HEK293 (cell line): ENCODE data around the gene SAP30L.
A peak's percentile ranks its signal among the peaks of the same experiment; 100 is the strongest.

ENCODE experiments used
- BCL11B ChIP-seq: fragments of 450-650 bp; formaldehyde crosslinking; IDR thresholded peaks from 2 replicates; pipeline ENCODE4 v1.5.1; 2016; ENCODE audit warnings: low read depth, missing biosample characterization, missing genetic modification characterization
- IKZF3 ChIP-seq: fragments of 450-650 bp; IDR thresholded peaks from 2 replicates; pipeline ENCODE4 v1.5.0; 2018; ENCODE audit warnings: missing biosample characterization, mild to moderate bottlenecking, missing genetic modification characterization, moderate library complexity
- KLF8 ChIP-seq: fragments of 450-650 bp; formaldehyde crosslinking; IDR thresholded peaks from 2 replicates; pipeline ENCODE4 v1.5.1; 2016; ENCODE audit warnings: missing biosample characterization, missing genetic modification characterization
- MZF1 ChIP-seq: fragments of 450-650 bp; formaldehyde crosslinking; IDR thresholded peaks from 2 replicates; pipeline ENCODE4 v1.5.1; 2017; ENCODE audit warnings: missing biosample characterization, missing genetic modification characterization, borderline replicate concordance
- TRIM28 ChIP-seq: IDR thresholded peaks from 2 replicates; pipeline ENCODE4 v1.6.1; 2011; ENCODE audit warnings: low read length, control low read depth, borderline replicate concordance
- ZBTB11 ChIP-seq: fragments of 450-650 bp; formaldehyde crosslinking; conservative IDR thresholded peaks from 2 replicates; pipeline ENCODE4 v1.5.1; 2016; ENCODE audit warnings: low read depth, missing biosample characterization, missing genetic modification characterization
- ZBTB17 ChIP-seq: fragments of 450-650 bp; formaldehyde crosslinking; IDR thresholded peaks from 2 replicates; pipeline ENCODE4 v1.5.1; 2016; ENCODE audit warnings: missing biosample characterization, missing genetic modification characterization
- ZFHX2 ChIP-seq: fragments of 450-650 bp; formaldehyde crosslinking; conservative IDR thresholded peaks from 2 replicates; pipeline ENCODE4 v1.5.1; 2016; ENCODE audit warnings: missing biosample characterization, missing genetic modification characterization
- ZFP37 ChIP-seq: fragments of 450-650 bp; formaldehyde crosslinking; IDR thresholded peaks from 2 replicates; pipeline ENCODE4 v1.5.1; 2016; ENCODE audit warnings: missing biosample characterization, missing genetic modification characterization
- ZIC2 ChIP-seq: fragments of 450-650 bp; formaldehyde crosslinking; IDR thresholded peaks from 2 replicates; pipeline ENCODE4 v1.5.1; 2016; ENCODE audit warnings: missing biosample characterization, missing genetic modification characterization
- ZNF10 ChIP-seq: fragments of 450-650 bp; formaldehyde crosslinking; IDR thresholded peaks from 2 replicates; pipeline ENCODE4 v1.5.1; 2017; ENCODE audit warnings: missing biosample characterization, missing genetic modification characterization
- ZNF112 ChIP-seq: fragments of 450-650 bp; formaldehyde crosslinking; IDR thresholded peaks from 2 replicates; pipeline ENCODE4 v1.5.0; 2017; ENCODE audit warnings: missing biosample characterization, missing genetic modification characterization
- ZNF121 ChIP-seq: fragments of 450-650 bp; formaldehyde crosslinking; IDR thresholded peaks from 2 replicates; pipeline ENCODE4 v1.5.1; 2016; ENCODE audit warnings: missing biosample characterization, missing genetic modification characterization
- ZNF2 ChIP-seq: fragments of 450-650 bp; formaldehyde crosslinking; IDR thresholded peaks from 2 replicates; pipeline ENCODE4 v1.5.1; 2016; ENCODE audit warnings: missing biosample characterization, missing genetic modification characterization
- ZNF26 ChIP-seq: fragments of 450-650 bp; formaldehyde crosslinking; IDR thresholded peaks from 2 replicates; pipeline ENCODE4 v1.5.1; 2016; ENCODE audit warnings: missing biosample characterization, missing genetic modification characterization
- ZNF274 ChIP-seq, 2 experiments: fragments of 200-500 bp in 1 of 2; fragments of 450-650 bp in 1 of 2; sonication (Bioruptor generic) in 1 of 2; formaldehyde crosslinking in 1 of 2; IDR thresholded peaks; 2 replicates each; pipeline versions ENCODE4 v1.5.1 to v1.6.1; 2014 to 2016; ENCODE audit warnings: borderline replicate concordance in 1 of 2, inconsistent platforms in 1 of 2, low read length in 1 of 2, missing biosample characterization in 1 of 2, missing genetic modification characterization in 1 of 2
- ZNF280D ChIP-seq: fragments of 450-650 bp; formaldehyde crosslinking; IDR thresholded peaks from 2 replicates; pipeline ENCODE4 v1.5.1; 2016; ENCODE audit warnings: missing biosample characterization, missing genetic modification characterization
- ZNF335 ChIP-seq: fragments of 450-650 bp; formaldehyde crosslinking; conservative IDR thresholded peaks from 2 replicates; pipeline ENCODE4 v1.5.1; 2016; ENCODE audit warnings: missing biosample characterization, missing genetic modification characterization
- ZNF341 ChIP-seq: fragments of 450-650 bp; formaldehyde crosslinking; IDR thresholded peaks from 2 replicates; pipeline ENCODE4; 2016; ENCODE audit warnings: low read depth, missing biosample characterization, missing genetic modification characterization
- ZNF398 ChIP-seq: fragments of 450-650 bp; formaldehyde crosslinking; IDR thresholded peaks from 2 replicates; pipeline ENCODE4 v1.5.1; 2017; ENCODE audit warnings: missing biosample characterization, missing genetic modification characterization
- ZNF404 ChIP-seq: fragments of 450-650 bp; formaldehyde crosslinking; IDR thresholded peaks from 2 replicates; pipeline ENCODE4 v1.5.1; 2017; ENCODE audit warnings: missing biosample characterization, missing genetic modification characterization
- ZNF561 ChIP-seq: fragments of 450-650 bp; IDR thresholded peaks from 2 replicates; pipeline ENCODE4 v1.5.1; 2018; ENCODE audit warnings: missing biosample characterization, missing genetic modification characterization, borderline replicate concordance
- ZNF639 ChIP-seq: fragments of 450-650 bp; formaldehyde crosslinking; IDR thresholded peaks from 2 replicates; pipeline ENCODE4 v1.5.1; 2016; ENCODE audit warnings: missing biosample characterization, missing genetic modification characterization
- ZNF654 ChIP-seq: fragments of 450-650 bp; formaldehyde crosslinking; IDR thresholded peaks from 2 replicates; pipeline ENCODE4 v1.5.1; 2016; ENCODE audit warnings: low read depth, missing biosample characterization, missing genetic modification characterization
- ZNF837 ChIP-seq: fragments of 450-650 bp; formaldehyde crosslinking; IDR thresholded peaks from 2 replicates; pipeline ENCODE4 v1.5.1; 2016; ENCODE audit warnings: missing biosample characterization, missing genetic modification characterization
- ZSCAN18 ChIP-seq: fragments of 450-650 bp; formaldehyde crosslinking; IDR thresholded peaks from 2 replicates; pipeline ENCODE4 v1.5.1; 2016; ENCODE audit warnings: missing biosample characterization, missing genetic modification characterization
- ZXDB ChIP-seq: fragments of 450-650 bp; formaldehyde crosslinking; IDR thresholded peaks from 2 replicates; pipeline ENCODE4 v1.5.1; 2016; ENCODE audit warnings: missing biosample characterization, missing genetic modification characterization

The SAP30L gene

GRCh38 chr5:154405078-154405792 lies 40.6 kb upstream of the SAP30L start (continued):
- TF ChIP-seq ZNF280D (tag by site-specific recombination) = no peak
- no peak for TF ChIP-seq ZNF121 (tag by site-specific recombination)
- TF ChIP-seq ZFP37 = peak; percentile 58; the same call in 1 of the 2 replicates
- peak; percentile 79 for TF ChIP-seq ZIC2 (tag by site-specific recombination)
- 0 out of 2 replicates have a peak, but pooled peaks have one; percentile 42 for TF ChIP-seq ZNF561 (tag by site-specific recombination)
- peak; percentile 65; the same call in 1 of the 2 replicates for TF ChIP-seq ZXDB (tag by site-specific recombination)
- peak; percentile 77 for TF ChIP-seq ZNF2 (tag by site-specific recombination)
- TF ChIP-seq ZNF404 (tag by site-specific recombination) = no peak
- peak; percentile 70 for TF ChIP-seq ZFHX2 (tag by site-specific recombination)
- TF ChIP-seq ZNF341 (tag by site-specific recombination) = peak; percentile 93
- TF ChIP-seq ZNF398 = peak; percentile 42
- no peak for TF ChIP-seq ZNF112 (tag by site-specific recombination)
- TF ChIP-seq ZSCAN18 (tag by site-specific recombination) = no peak
- TF ChIP-seq ZNF837 (tag by site-specific recombination) = no peak
- TF ChIP-seq ZNF274 (IDR thresholded peaks at IDR 0.05; ENCODE audit: low read length) = no peak
- no peak for TF ChIP-seq ZNF274 (tag by site-specific recombination; IDR thresholded peaks at IDR 0.05; ENCODE audit: borderline replicate concordance)
- TF ChIP-seq ZNF654 = peak; percentile 95
- TF ChIP-seq IKZF3 = peak; percentile 80
- TF ChIP-seq ZNF26 (tag by site-specific recombination) = no peak
- TF ChIP-seq MZF1 (tag by site-specific recombination) = no peak
- no peak for TF ChIP-seq ZBTB11 (tag by site-specific recombination)
- TF ChIP-seq KLF8 (tag by site-specific recombination) = no peak
- no peak for TF ChIP-seq BCL11B
- TF ChIP-seq ZBTB17 (tag by site-specific recombination) = peak; percentile 92
- no peak for TF ChIP-seq ZNF639 (tag by site-specific recombination)
- peak; percentile 60; the same call in 1 of the 2 replicates for TF ChIP-seq ZNF335 (tag by site-specific recombination)
- TF ChIP-seq TRIM28 = no peak
- TF ChIP-seq ZNF10 (tag by site-specific recombination) = 0 out of 2 replicates have a peak, but pooled peaks have one; percentile 64
